NCI-H774 (cell line): Measurements from ENCODE around the gene DENND2A.
"Not testable (repeated sequence)": the region's sequence is repeated elsewhere in the genome, so short reads cannot be mapped to it uniquely, and the experiment has no call there.

Source experiments
- DNase-seq: peaks from one replicate; lab custom pipeline; 2025; lab: John Stamatoyannopoulos, UW

The DENND2A gene

GRCh38 chr7:140506788-140507464 lies 133.7 kb downstream of the DENND2A start:
- DNase-seq: peak; percentile 38

GRCh38 chr7:140501966-140502365 lies 138.6 kb downstream of the DENND2A start:
- no peak for DNase-seq

- DNase-seq: not testable (repeated sequence)
Observed at GRCh38 chr7:140497807-140498206, 142.8 kb downstream of the DENND2A start.

- DNase-seq: no peak
Observed at GRCh38 chr7:140497241-140497769, 143.3 kb downstream of the DENND2A start.

GRCh38 chr7:140495514-140496097 lies 145.0 kb downstream of the DENND2A start:
- DNase-seq: no peak

GRCh38 chr7:140494867-140495266 lies 145.7 kb downstream of the DENND2A start:
- DNase-seq: no peak

GRCh38 chr7:140489026-140489359 lies 151.6 kb downstream of the DENND2A start:
- DNase-seq: no peak

GRCh38 chr7:140485500-140486265 lies 154.9 kb downstream of the DENND2A start:
- DNase-seq: no peak

GRCh38 chr7:140484951-140485499 lies 155.6 kb downstream of the DENND2A start:
- DNase-seq: no peak

GRCh38 chr7:140484479-140484878 lies 156.1 kb downstream of the DENND2A start:
- no peak for DNase-seq

- no peak for DNase-seq
Observed at GRCh38 chr7:140479739-140480084, 160.9 kb downstream of the DENND2A start.

- peak; percentile 98 for DNase-seq
Observed at GRCh38 chr7:140479062-140479738, 161.4 kb downstream of the DENND2A start, which contains the start of gene MKRN1. MKRN1 (minus strand) TSS chr7:140479505; CDS start chr7:140479344, 161 bp downstream.

- DNase-seq: no peak
Observed at GRCh38 chr7:140478246-140479061, 162.2 kb downstream of the DENND2A start.

GRCh38 chr7:140476698-140477261 lies 163.8 kb downstream of the DENND2A start:
- DNase-seq: no peak

GRCh38 chr7:140475747-140476333 lies 164.8 kb downstream of the DENND2A start:
- DNase-seq: peak; percentile 48
